Keratinocyte (primary cell): ENCODE results near the gene GJA4. TPM values are rescaled to one million over a fixed set of nuclear protein-coding genes. Genes with fewer than 3 reads are reported as not detected.
A peak's percentile ranks its signal among the peaks of the same experiment; 100 is the strongest.

Experiments used
- DNase-seq: peaks from one replicate; pipeline ENCODE4 v3.0.0-alpha.2; 2011; ENCODE audit warnings: low read depth, missing footprints, low spot score
- FAIRE-seq: peaks from 2 replicates; lab custom pipeline; 2011; peaks lifted over from hg19 to GRCh38; lab: Jason Lieb, UNC
- H2AFZ ChIP-seq: 2 replicates; pipeline ENCODE4 v1.6.0; 2012; ENCODE audit warnings: low read length, control low read depth, inconsistent platforms; ENCODE audit not compliant: control insufficient read depth
- H3K27ac ChIP-seq: 2 replicates; pipeline ENCODE4 v1.5.1; 2011; ENCODE audit warnings: low read length; ENCODE audit not compliant: control insufficient read depth, insufficient read depth
- H3K27me3 ChIP-seq: 3 replicates; pipeline ENCODE4 v1.6.0; 2011; ENCODE audit warnings: low read length; ENCODE audit not compliant: control insufficient read depth, insufficient read depth; ENCODE audit errors: extremely low read depth
- H3K36me3 ChIP-seq, 2 experiments: 2 replicates in 1 of 2; 3 replicates in 1 of 2; pipeline ENCODE4 v1.5.1; 2011; ENCODE audit warnings: low read length in 2 of 2, mild to moderate bottlenecking in 1 of 2; ENCODE audit not compliant: control insufficient read depth in 2 of 2, insufficient read depth in 2 of 2; ENCODE audit errors: extremely low read depth in 1 of 2
- H3K4me1 ChIP-seq: 3 replicates; pipeline ENCODE4 v1.5.1; 2011; ENCODE audit warnings: low read length; ENCODE audit not compliant: control insufficient read depth, insufficient read depth; ENCODE audit errors: extremely low read depth
- H3K4me2 ChIP-seq: 3 replicates; pipeline ENCODE4 v1.6.0; 2011; ENCODE audit warnings: low read depth, low read length; ENCODE audit not compliant: control insufficient read depth, insufficient read depth; ENCODE audit errors: extremely low read depth
- H3K4me3 ChIP-seq, 3 experiments: fragments of 200-600 bp in 1 of 3; sonication (generic) in 1 of 3; 2 replicates in 2 of 3; 3 replicates in 1 of 3; pipeline ENCODE4 v1.5.1; 2011 to 2016; ENCODE audit warnings: low read length in 3 of 3, mild to moderate bottlenecking in 3 of 3, control low read depth in 2 of 3, inconsistent platforms in 1 of 3, low read depth in 1 of 3, mixed read lengths in 1 of 3, mixed run types in 1 of 3, moderate library complexity in 1 of 3; ENCODE audit not compliant: control insufficient read depth in 2 of 3, insufficient read depth in 2 of 3; ENCODE audit errors: extremely low read depth in 1 of 3
- H3K79me2 ChIP-seq: 2 replicates; pipeline ENCODE4 v1.6.0; 2012; ENCODE audit warnings: low read length; ENCODE audit not compliant: control insufficient read depth, insufficient read depth
- H3K9ac ChIP-seq: 3 replicates; pipeline ENCODE4 v1.6.0; 2011; ENCODE audit warnings: low read length; ENCODE audit not compliant: control insufficient read depth, insufficient read depth; ENCODE audit errors: extremely low read depth
- H3K9me1 ChIP-seq: 3 replicates; pipeline ENCODE4 v1.6.0; 2011; ENCODE audit warnings: low read length; ENCODE audit not compliant: control insufficient read depth, insufficient read depth; ENCODE audit errors: extremely low read depth
- H3K9me3 ChIP-seq: 2 replicates; pipeline ENCODE4 v1.5.1; 2012; ENCODE audit warnings: low read depth, low read length; ENCODE audit not compliant: control insufficient read depth
- H4K20me1 ChIP-seq: 3 replicates; pipeline ENCODE4 v1.6.0; 2011; ENCODE audit warnings: low read length; ENCODE audit not compliant: control insufficient read depth, insufficient read depth; ENCODE audit errors: extremely low read depth
- EZH2 ChIP-seq: IDR thresholded peaks from one replicate; pipeline ENCODE4 v1.6.1; 2012; ENCODE audit warnings: inconsistent platforms, mild to moderate bottlenecking, low read length, moderate library complexity
- dilution Hi-C: fragments of 300-500 bp; cut with MboI; formaldehyde crosslinking; loops from one replicate; pipeline ENCODE4 v1.7.0; 2020; ENCODE audit warnings: low sequenced_read_pairs; ENCODE audit not compliant: extremely low pct_ligation_motif_present
- polyA plus RNA-seq, 5 experiments: library from polyadenylated mRNA; depleted of rRNA in 3 of 5; stranded (reverse) in 3 of 5; stranded (forward) in 1 of 5; unstranded in 1 of 5; fragments of >200 nt; gene quantifications; 1 replicate in 1 of 5; 2 replicates in 3 of 5; 3 replicates in 1 of 5; pipeline versions ENCODE4 v1.2.1 to v1.2.3, GENCODE V29; 2011 to 2012; ENCODE audit warnings: missing spikeins in 2 of 5, low read depth in 1 of 5, low replicate concordance in 1 of 5
- TF ChIP-seq, protein P1 (sequence below), 3 experiments: IDR thresholded peaks in 1 of 3; conservative IDR thresholded peaks in 1 of 3; optimal IDR thresholded peaks in 1 of 3; 2 replicates in 2 of 3; 3 replicates in 1 of 3; pipeline versions ENCODE3 to v1.5.1; 2011; ENCODE audit warnings: low read length in 3 of 3, mild to moderate bottlenecking in 3 of 3, moderate library complexity in 2 of 3, control low read depth in 1 of 3, inconsistent platforms in 1 of 3; ENCODE audit not compliant: insufficient read depth in 2 of 3; ENCODE audit errors: extremely low read depth in 1 of 3

The GJA4 gene
- polyA plus RNA-seq, 1 donor (not counting 4 experiments of a cell fraction or from before 2014, with no cell fraction given): not detected

DNA sequence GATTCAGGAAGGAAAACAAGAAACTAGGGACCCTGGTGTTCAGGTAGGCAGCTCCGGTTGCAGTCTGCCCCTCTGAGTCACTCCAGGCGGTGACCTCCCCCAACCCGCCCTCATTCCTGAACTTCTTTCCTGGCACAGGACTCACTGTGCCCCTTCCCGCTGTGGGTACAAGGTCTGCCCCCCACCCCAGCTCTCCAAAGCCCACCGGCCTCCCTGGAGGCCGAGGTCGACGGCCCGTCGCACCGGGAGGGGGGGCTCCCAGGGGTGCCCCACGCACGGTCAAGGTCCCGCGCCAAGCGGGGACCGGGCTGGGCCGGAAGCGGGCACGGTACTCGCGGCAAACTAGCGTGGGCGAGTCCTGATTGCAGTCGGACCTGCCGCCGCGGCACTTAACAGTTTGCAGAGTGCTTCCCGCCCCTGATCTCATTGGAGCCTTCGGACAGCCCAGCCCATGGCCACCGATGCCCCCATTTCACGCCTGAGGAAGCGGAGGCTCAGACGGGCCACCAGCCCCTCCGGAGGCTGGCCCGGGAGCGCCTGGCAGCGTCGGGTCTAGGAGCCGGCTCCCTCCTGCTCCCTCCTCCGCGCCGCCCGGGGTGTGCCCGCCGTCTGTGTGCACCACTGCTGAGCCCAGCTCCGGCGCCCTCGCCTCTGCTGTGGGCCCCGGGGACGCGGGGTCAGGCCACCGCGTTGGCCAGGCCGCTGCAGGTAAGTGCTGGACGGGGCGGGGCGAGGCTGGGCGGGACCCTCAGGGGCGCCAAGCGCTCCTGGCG is 11.5 kb upstream of the GJA4 start, which contains the start of gene GJB3:
Gene GJB3, plus strand, starts transcription at position 144 of the 773 bp plus-strand sequence. CDS start 3,549 bp downstream, outside the sequence.
- peak within 1 kb of the TSS; percentile 94 for H3K27ac ChIP-seq
- peak within 1 kb of the TSS; percentile 69 to 93 (median 93) for H3K4me3 ChIP-seq
- peaks cover 71% of the 10 kb centered on the region for H3K4me1 ChIP-seq
- peak within 1 kb of the TSS; percentile 90 for H3K4me2 ChIP-seq
- H3K9ac ChIP-seq: peak within 1 kb of the TSS; percentile 96
- H3K36me3 ChIP-seq: peaks cover 11 to 20% of the 10 kb centered on the region in 2 experiments
- DNase-seq: no peak
- H3K9me1 ChIP-seq: peaks cover 2% of the 10 kb centered on the region
- H3K79me2 ChIP-seq: peaks cover 52% of the 10 kb centered on the region
- dilution Hi-C loops: no loop called here
- TF ChIP-seq EZH2: no peak
- TF ChIP-seq, protein P1, sequence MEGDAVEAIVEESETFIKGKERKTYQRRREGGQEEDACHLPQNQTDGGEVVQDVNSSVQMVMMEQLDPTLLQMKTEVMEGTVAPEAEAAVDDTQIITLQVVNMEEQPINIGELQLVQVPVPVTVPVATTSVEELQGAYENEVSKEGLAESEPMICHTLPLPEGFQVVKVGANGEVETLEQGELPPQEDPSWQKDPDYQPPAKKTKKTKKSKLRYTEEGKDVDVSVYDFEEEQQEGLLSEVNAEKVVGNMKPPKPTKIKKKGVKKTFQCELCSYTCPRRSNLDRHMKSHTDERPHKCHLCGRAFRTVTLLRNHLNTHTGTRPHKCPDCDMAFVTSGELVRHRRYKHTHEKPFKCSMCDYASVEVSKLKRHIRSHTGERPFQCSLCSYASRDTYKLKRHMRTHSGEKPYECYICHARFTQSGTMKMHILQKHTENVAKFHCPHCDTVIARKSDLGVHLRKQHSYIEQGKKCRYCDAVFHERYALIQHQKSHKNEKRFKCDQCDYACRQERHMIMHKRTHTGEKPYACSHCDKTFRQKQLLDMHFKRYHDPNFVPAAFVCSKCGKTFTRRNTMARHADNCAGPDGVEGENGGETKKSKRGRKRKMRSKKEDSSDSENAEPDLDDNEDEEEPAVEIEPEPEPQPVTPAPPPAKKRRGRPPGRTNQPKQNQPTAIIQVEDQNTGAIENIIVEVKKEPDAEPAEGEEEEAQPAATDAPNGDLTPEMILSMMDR (optimal IDR thresholded peaks at IDR 0.05 in 1 of 3, IDR thresholded peaks at IDR 0.05 in 1 of 3, conservative IDR thresholded peaks at IDR 0.05 in 1 of 3; ENCODE audit: extremely low read depth in 1 of 3, insufficient read depth in 2 of 3, low read length in 3 of 3): no peak
- H3K9me3 ChIP-seq: no peaks in the 10 kb centered on the region
- H2AFZ ChIP-seq: no peak within 1 kb of the TSS
- H4K20me1 ChIP-seq: peaks cover 10% of the 10 kb centered on the region
- H3K27me3 ChIP-seq: no peaks in the 10 kb centered on the region
- peak; percentile 77 for FAIRE-seq

DNA sequence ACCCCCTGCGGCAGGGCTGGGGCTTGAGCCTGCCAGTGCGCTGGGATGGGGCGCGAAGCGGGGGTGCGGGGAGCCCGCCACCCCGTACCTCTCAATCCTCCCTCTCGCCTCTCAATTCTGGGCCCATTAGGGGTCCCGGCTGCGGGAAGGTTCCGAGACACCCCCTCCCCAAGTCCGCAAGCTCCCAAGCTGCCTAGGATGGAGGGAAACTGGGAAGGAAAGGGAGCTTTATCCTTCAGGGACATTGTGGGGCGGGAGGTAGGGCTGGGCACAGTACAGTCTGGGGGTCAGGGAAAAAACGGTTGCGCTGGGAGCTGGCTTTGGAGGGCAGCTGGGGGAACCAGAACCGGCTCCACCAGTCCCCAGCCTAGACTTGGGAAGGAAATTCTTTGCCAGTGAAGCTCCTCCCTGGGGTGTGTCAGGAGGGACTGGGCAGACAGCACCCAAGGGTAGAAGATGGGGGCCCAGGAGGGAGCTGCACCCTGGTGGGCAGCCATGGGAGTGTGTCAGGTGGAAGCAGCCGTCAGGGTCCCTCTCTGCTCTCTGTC is 10.9 kb upstream of the GJA4 start:
- dilution Hi-C loops: no loop called here
- H3K4me3 ChIP-seq: peak overlapping the region; percentile 69 to 93 (median 93)
- peaks cover 52% of the 10 kb centered on the region for H3K79me2 ChIP-seq
- no peaks in the 10 kb centered on the region for H3K27me3 ChIP-seq
- H3K9me3 ChIP-seq: no peaks in the 10 kb centered on the region
- peaks cover 15% of the 10 kb centered on the region for H4K20me1 ChIP-seq
- no peak for DNase-seq
- peaks cover 68% of the 10 kb centered on the region for H3K4me1 ChIP-seq
- peaks cover 2% of the 10 kb centered on the region for H3K9me1 ChIP-seq
- no peak for TF ChIP-seq EZH2
- TF ChIP-seq, protein P1 (optimal IDR thresholded peaks at IDR 0.05 in 1 of 3, IDR thresholded peaks at IDR 0.05 in 1 of 3, conservative IDR thresholded peaks at IDR 0.05 in 1 of 3; ENCODE audit: extremely low read depth in 1 of 3, insufficient read depth in 2 of 3, low read length in 3 of 3): peak in 2 of 3 experiments; percentile 16 to 18
- H3K4me2 ChIP-seq: peak overlapping the region; percentile 90
- peak; percentile 72 for FAIRE-seq
- H3K9ac ChIP-seq: peak overlapping the region; percentile 96
- H3K36me3 ChIP-seq: peaks cover 15 to 24% of the 10 kb centered on the region in 2 experiments
- H3K27ac ChIP-seq: peak overlapping the region; percentile 94
- H2AFZ ChIP-seq: no peak overlapping the region
